Prostate gland (tissue), 2 donors: Measurements from ENCODE around the gene GON4L.

Experiments used
- POLR2A ChIP-seq: fragments of 450-650 bp; IDR thresholded peaks from one replicate; pipeline ENCODE4 v1.6.1; 2016; ENCODE audit warnings: antibody characterized with exemption, mild to moderate bottlenecking
- POLR2AphosphoS5 ChIP-seq: sonication (generic); formaldehyde crosslinking; IDR thresholded peaks from one replicate; pipeline ENCODE4 v1.6.1; 2017; ENCODE audit warnings: antibody characterized with exemption
- TF ChIP-seq, protein P1 (sequence below), 4 experiments: fragments of 200-600 bp in 2 of 4; fragments of 450-650 bp in 2 of 4; sonication (generic) in 2 of 4; IDR thresholded peaks; 1 replicate in 3 of 4; 2 replicates in 1 of 4; pipeline ENCODE4 v1.5.1; 2016 to 2019; ENCODE audit warnings: antibody characterized with exemption in 4 of 4, mild to moderate bottlenecking in 2 of 4, moderate library complexity in 2 of 4

DNA sequence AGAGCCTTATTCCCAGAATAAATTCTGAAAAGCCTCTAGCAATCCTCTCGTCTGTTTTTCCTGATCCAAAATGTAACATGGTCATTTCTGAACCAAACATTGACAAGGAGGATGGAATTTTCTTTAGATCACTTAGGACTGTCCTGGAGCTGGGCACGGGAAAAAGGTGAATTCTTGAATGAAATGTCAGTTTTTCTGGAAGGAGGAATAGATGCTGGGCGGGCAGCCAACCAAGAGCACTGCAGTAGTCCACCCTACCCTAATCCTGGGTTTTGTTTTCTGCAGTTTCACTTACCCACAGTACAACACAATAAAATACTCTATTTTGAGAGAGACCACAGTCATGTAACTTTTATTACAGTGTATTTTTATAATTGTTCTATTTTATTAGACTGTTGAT is 33.2 kb upstream of the GON4L start:
- TF ChIP-seq POLR2AphosphoS5: no peak
- TF ChIP-seq, protein P1, sequence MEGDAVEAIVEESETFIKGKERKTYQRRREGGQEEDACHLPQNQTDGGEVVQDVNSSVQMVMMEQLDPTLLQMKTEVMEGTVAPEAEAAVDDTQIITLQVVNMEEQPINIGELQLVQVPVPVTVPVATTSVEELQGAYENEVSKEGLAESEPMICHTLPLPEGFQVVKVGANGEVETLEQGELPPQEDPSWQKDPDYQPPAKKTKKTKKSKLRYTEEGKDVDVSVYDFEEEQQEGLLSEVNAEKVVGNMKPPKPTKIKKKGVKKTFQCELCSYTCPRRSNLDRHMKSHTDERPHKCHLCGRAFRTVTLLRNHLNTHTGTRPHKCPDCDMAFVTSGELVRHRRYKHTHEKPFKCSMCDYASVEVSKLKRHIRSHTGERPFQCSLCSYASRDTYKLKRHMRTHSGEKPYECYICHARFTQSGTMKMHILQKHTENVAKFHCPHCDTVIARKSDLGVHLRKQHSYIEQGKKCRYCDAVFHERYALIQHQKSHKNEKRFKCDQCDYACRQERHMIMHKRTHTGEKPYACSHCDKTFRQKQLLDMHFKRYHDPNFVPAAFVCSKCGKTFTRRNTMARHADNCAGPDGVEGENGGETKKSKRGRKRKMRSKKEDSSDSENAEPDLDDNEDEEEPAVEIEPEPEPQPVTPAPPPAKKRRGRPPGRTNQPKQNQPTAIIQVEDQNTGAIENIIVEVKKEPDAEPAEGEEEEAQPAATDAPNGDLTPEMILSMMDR (IDR thresholded peaks at IDR 0.05): no peak
- TF ChIP-seq POLR2A: no peak
